LNCaP clone FGC (cell line): Measurements from ENCODE around the gene TBX2.

ENCODE experiments used
- DNase-seq: peaks from one replicate; pipeline ENCODE4 v3.0.0-alpha.2; 2011; ENCODE audit warnings: low read depth
- H3K4me3 ChIP-seq: 2 replicates; pipeline ENCODE4 v1.5.1; 2011; ENCODE audit warnings: mild to moderate bottlenecking, low read depth, low read length, control low read depth
- CTCF ChIP-seq: IDR thresholded peaks from 2 replicates; pipeline ENCODE4 v1.5.1; 2012; ENCODE audit warnings: mild to moderate bottlenecking; ENCODE audit not compliant: control insufficient read depth, insufficient read depth; ENCODE audit errors: extremely low read depth

TBX2 gene

GRCh38 chr17:61380836-61381525 lies 18.7 kb upstream of the TBX2 start:
- no peak overlapping the region for H3K4me3 ChIP-seq
- no peak for TF ChIP-seq CTCF
- DNase-seq, result no peak

DNA sequence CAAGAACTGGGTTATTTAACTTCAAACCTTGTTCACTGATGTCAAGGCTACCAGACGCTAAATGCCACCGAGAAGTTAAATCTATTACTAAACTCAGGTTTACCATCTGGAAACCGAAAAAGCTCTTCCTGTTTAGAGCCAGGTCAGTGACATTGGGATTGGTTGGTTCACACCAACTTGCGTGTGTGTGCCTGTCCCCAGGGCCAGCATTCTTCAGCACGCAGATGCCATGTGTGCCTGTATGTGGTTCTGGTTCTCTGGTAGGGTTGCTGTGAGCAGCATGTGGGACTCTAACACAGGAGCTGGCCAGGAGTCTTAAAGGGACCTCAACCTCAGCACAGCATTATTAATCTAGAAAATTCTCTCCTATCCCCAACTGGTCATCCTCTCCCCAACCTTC lies 18.1 kb upstream of the TBX2 start:
- H3K4me3 ChIP-seq, result no peak overlapping the region
- no peak for DNase-seq
- TF ChIP-seq CTCF, result no peak

GRCh38 chr17:61382796-61383688 lies 16.6 kb upstream of the TBX2 start:
- DNase-seq, result no peak
- no peak overlapping the region for H3K4me3 ChIP-seq
- TF ChIP-seq CTCF, result no peak

DNA sequence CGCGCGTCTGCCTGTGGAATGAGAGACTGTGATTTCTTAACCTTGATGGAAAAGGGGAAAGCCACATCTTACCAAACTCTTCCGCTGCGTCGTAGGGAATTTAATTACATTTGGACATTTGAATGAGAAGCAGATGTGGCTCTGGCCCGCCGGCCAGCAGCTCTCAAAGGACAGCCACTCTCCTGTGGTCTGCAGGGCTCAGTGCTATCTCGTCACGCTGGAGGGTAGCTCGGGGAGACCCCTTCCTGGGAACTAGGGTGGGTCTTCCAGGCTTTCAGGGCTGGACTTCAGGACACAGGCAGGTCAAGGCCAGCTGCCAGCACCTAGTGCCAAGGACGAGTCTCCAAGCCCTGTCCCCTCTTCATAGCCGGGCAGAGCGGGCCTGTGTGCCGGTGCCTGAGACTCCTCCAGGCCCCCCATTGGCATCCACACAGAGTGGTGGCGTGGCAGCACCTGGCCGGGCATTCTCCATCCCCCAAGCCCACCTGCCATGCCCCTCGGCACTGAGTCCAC lies 15.9 kb upstream of the TBX2 start:
- no peak overlapping the region for H3K4me3 ChIP-seq
- DNase-seq, result no peak
- no peak for TF ChIP-seq CTCF

GRCh38 chr17:61384354-61384691 lies 15.3 kb upstream of the TBX2 start:
- no peak overlapping the region for H3K4me3 ChIP-seq
- DNase-seq, result no peak
- TF ChIP-seq CTCF, result no peak

DNA sequence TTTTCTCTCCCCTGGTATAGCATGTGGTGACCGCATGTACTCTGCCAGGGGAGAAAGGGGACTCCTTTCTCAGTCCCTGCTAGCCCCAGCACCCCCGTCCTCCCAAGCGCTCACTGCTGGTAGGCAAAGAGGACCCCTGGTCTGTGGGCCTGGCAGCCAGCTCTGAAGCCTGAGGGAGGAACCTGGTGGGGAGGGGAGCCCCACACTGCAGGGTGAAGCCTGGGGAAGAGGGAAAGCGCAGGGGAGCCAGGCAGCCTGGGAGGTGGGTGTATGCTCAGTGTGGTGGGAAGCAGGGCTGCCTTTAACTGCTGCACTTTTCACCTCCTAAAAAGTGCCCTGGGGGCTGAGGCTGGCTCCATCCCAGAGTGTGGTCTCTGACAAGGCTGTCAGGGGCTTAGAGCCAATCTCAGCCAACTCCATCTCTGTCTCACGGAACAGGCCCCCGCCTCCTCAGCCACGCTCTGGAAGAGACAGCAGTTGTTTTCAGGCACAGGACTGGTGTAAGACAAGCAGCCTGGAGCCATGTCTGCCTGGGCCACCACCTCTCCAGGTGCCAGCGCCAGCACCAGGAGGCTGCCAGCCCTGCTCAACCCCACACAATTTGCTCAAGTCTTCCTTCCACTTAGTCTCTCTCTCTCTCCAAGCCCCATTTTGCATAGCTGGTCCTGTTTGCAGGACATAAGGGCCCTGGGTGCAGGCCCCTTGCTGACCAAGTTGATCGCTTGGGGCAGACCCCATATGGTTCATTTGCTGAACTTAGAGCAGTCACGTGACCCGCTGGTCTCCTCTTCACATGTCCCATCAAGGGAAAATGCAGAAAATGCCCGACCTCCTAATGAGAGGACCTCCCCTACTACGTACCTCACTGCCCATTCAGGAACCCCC lies 14.7 kb upstream of the TBX2 start:
- DNase-seq, result no peak
- TF ChIP-seq CTCF, result no peak
- H3K4me3 ChIP-seq, result no peak overlapping the region
